Endothelial cell of umbilical vein (primary cell): ENCODE measurements around the gene DENND1A. TPM values are rescaled to one million over a fixed set of nuclear protein-coding genes. Genes with fewer than 3 reads are reported as not detected.

Source experiments
- BruUV-seq: library from RNA; stranded (reverse); fragments of 400-500 nt; replicated peaks from 2 replicates; lab custom pipeline; 2021; lab: Mats Ljungman, UMichigan
- CTCF ChIA-PET: fragments of 300-600, 350-600 bp; sonication (Branson Sonifier 250); formaldehyde crosslinking; loops from one replicate; lab custom pipeline; 2021; ENCODE audit warnings: antibody characterized with exemption, inconsistent platforms; lab: Charles Lee
- POLR2A ChIA-PET: fragments of 300-600, 350-600 bp; sonication (Branson Sonifier 250); formaldehyde crosslinking; loops from one replicate; lab custom pipeline; 2021; ENCODE audit warnings: antibody characterized with exemption, inconsistent platforms; lab: Charles Lee
- DNase-seq: peaks from one replicate; pipeline ENCODE4 v3.0.0-alpha.2; 2011; ENCODE audit warnings: low read depth, low spot score
- FAIRE-seq: peaks from 2 replicates; lab custom pipeline; 2011; peaks lifted over from hg19 to GRCh38; lab: Jason Lieb, UNC
- H2AFZ ChIP-seq: 2 replicates; pipeline ENCODE4 v1.6.0; 2012; ENCODE audit warnings: low read depth, low read length, control low read depth, inconsistent platforms
- H3K27ac ChIP-seq: 2 replicates; pipeline ENCODE4 v1.5.1; 2011; ENCODE audit warnings: low read depth, mild to moderate bottlenecking, control low read depth, low read length, moderate library complexity; ENCODE audit not compliant: insufficient read depth
- H3K27me3 ChIP-seq, 2 experiments: 2 replicates each; pipeline versions ENCODE4 v1.6.0 to v1.6.1; 2011; ENCODE audit warnings: low read length in 2 of 2, mixed read lengths in 1 of 2; ENCODE audit not compliant: control insufficient read depth in 2 of 2, insufficient read depth in 2 of 2
- H3K36me3 ChIP-seq, 2 experiments: 2 replicates in 1 of 2; 3 replicates in 1 of 2; pipeline ENCODE4 v1.5.1; 2011; ENCODE audit warnings: low read length in 2 of 2, mild to moderate bottlenecking in 1 of 2, moderate library complexity in 1 of 2; ENCODE audit not compliant: control insufficient read depth in 2 of 2, insufficient read depth in 2 of 2; ENCODE audit errors: extremely low read depth in 1 of 2
- H3K4me1 ChIP-seq: 3 replicates; pipeline ENCODE4 v1.5.1; 2011; ENCODE audit warnings: mild to moderate bottlenecking, low read length; ENCODE audit not compliant: control insufficient read depth, insufficient read depth; ENCODE audit errors: extremely low read depth
- H3K4me2 ChIP-seq: 2 replicates; pipeline ENCODE4 v1.6.1; 2011; ENCODE audit warnings: low read length, control low read depth, mixed read lengths; ENCODE audit not compliant: insufficient read depth
- H3K4me3 ChIP-seq, 3 experiments: fragments of 200-600 bp in 1 of 3; sonication (generic), shearing (Covaris generic) in 1 of 3; replicated peaks in 1 of 3; 2 replicates each; pipeline ENCODE4 v1.5.1; 2011 to 2016; ENCODE audit warnings: control low read depth in 3 of 3, low read length in 3 of 3, mild to moderate bottlenecking in 2 of 3, inconsistent platforms in 1 of 3, low read depth in 1 of 3, moderate library complexity in 1 of 3; ENCODE audit not compliant: insufficient read depth in 1 of 3
- H3K79me2 ChIP-seq: 2 replicates; pipeline ENCODE4 v1.6.0; 2012; ENCODE audit warnings: low read length, inconsistent platforms; ENCODE audit not compliant: control insufficient read depth, insufficient read depth
- H3K9ac ChIP-seq: replicated peaks from 2 replicates; pipeline ENCODE3; 2011; ENCODE audit warnings: low read length, control low read depth; ENCODE audit not compliant: insufficient read depth; ENCODE audit errors: extremely low read depth
- H3K9me1 ChIP-seq: replicated peaks from 3 replicates; pipeline ENCODE4 v1.6.0; 2011; ENCODE audit warnings: mild to moderate bottlenecking, low read length; ENCODE audit not compliant: control insufficient read depth, insufficient read depth; ENCODE audit errors: extremely low read depth
- H3K9me3 ChIP-seq: replicated peaks from 2 replicates; pipeline ENCODE4 v1.5.1; 2012; ENCODE audit warnings: low read length, inconsistent platforms; ENCODE audit not compliant: control insufficient read depth, insufficient read depth
- H4K20me1 ChIP-seq: replicated peaks from 2 replicates; pipeline ENCODE3; 2011; ENCODE audit warnings: mild to moderate bottlenecking, low read length; ENCODE audit not compliant: control insufficient read depth, insufficient read depth; ENCODE audit errors: extremely low read depth
- CTCF ChIP-seq, 2 donors: IDR thresholded peaks; 1 replicate in 1 of 2; 2 replicates in 1 of 2; pipeline ENCODE4 v1.5.1; 2011; ENCODE audit warnings: low read length in 2 of 2, mild to moderate bottlenecking in 2 of 2, moderate library complexity in 2 of 2, control low read depth in 1 of 2, inconsistent platforms in 1 of 2, low read depth in 1 of 2; ENCODE audit not compliant: insufficient read depth in 1 of 2; ENCODE audit errors: extremely low read depth in 1 of 2
- EZH2 ChIP-seq: IDR thresholded peaks from 2 replicates; pipeline ENCODE4 v1.6.1; 2012; ENCODE audit warnings: borderline replicate concordance, low read depth, mild to moderate bottlenecking, moderate library complexity, low read length, inconsistent platforms; ENCODE audit not compliant: severe bottlenecking
- FOS ChIP-seq: IDR thresholded peaks from 2 replicates; pipeline ENCODE4 v1.6.1; 2011; ENCODE audit warnings: mild to moderate bottlenecking, low read length, moderate library complexity, borderline replicate concordance; ENCODE audit not compliant: insufficient read depth
- GATA2 ChIP-seq: IDR thresholded peaks from 2 replicates; pipeline ENCODE4 v1.7.0; 2011; ENCODE audit warnings: low read depth, mild to moderate bottlenecking, moderate library complexity, mixed read lengths, low read length; ENCODE audit not compliant: insufficient read length, insufficient read depth
- JUN ChIP-seq: IDR thresholded peaks from 2 replicates; pipeline ENCODE4 v1.6.1; 2011; ENCODE audit warnings: borderline replicate concordance, low read depth; ENCODE audit not compliant: insufficient read length, insufficient read depth
- MAX ChIP-seq: IDR thresholded peaks from 2 replicates; pipeline ENCODE4 v1.6.1; 2011; ENCODE audit not compliant: insufficient read depth, insufficient read length
- MYC ChIP-seq: IDR thresholded peaks from one replicate; pipeline ENCODE4 v1.6.1; 2011; ENCODE audit warnings: mild to moderate bottlenecking, low read depth, low read length
- POLR2A ChIP-seq: IDR thresholded peaks from 2 replicates; pipeline ENCODE4 v1.6.1; 2012; ENCODE audit warnings: low read depth, mild to moderate bottlenecking, control low read depth, low read length
- POLR2AphosphoS5 ChIP-seq: IDR thresholded peaks from 2 replicates; pipeline ENCODE4 v1.6.1; 2012; ENCODE audit warnings: low read depth, mild to moderate bottlenecking, control low read depth, low read length, moderate library complexity; ENCODE audit not compliant: insufficient read depth
- dilution Hi-C: fragments of 300-500 bp; cut with MboI; formaldehyde crosslinking; loops from one replicate; pipeline ENCODE4 v1.15.0; 2019; ENCODE audit warnings: low sequenced_read_pairs; ENCODE audit not compliant: extremely low pct_ligation_motif_present
- intact Hi-C: fragments of 100-400 bp; cut with micrococcal nuclease; formaldehyde crosslinking; loops from one replicate; pipeline ENCODE4 v1.10.0; 2022
- polyA plus RNA-seq, 4 experiments: library from polyadenylated mRNA; depleted of rRNA in 3 of 4; stranded (reverse) in 3 of 4; unstranded in 1 of 4; fragments of >200 nt; gene quantifications; 2 replicates each; pipeline versions ENCODE4 v1.2.1 to v1.2.3, GENCODE V29; 2011 to 2012; ENCODE audit warnings: missing spikeins in 1 of 4
- total RNA-seq: library from RNA; stranded (reverse); gene quantifications from 2 replicates; pipeline ENCODE4 v1.2.3, GENCODE V29; 2021

DENND1A gene
- total and polyA plus RNA-seq, 2 donors (not counting 3 experiments of a cell fraction or from before 2014, with no cell fraction given): 18.5 to 24.5 TPM

- CTCF ChIA-PET: no interaction called here
These were observed 420.3 kb downstream of the DENND1A start for GRCh38 chr9:123509646-123510045.

More at GRCh38 chr9:123509646-123510045, 420.3 kb downstream of the DENND1A start:
- POLR2A ChIA-PET: no interaction called here
- Histone ChIP-seq H3K27ac (no peak overlapping the region), H2AFZ (no peak overlapping the region), H3K79me2 (no peaks in the 10 kb centered on the region), H3K9me3 (no peaks in the 10 kb centered on the region), H4K20me1 (no peaks in the 10 kb centered on the region), H3K9ac (no peak overlapping the region), H3K9me1 (no peaks in the 10 kb centered on the region), H3K4me3 (no peak overlapping the region), H3K36me3 (no peaks in the 10 kb centered on the region), H3K4me2 (no peak overlapping the region), H3K27me3 (no peaks in the 10 kb centered on the region), H3K4me1 (no peaks in the 10 kb centered on the region)
- dilution Hi-C loops: no loop called here
- intact Hi-C loops: no loop called here
- BruUV-seq: no TSS peak
- DNase-seq (no peak), FAIRE-seq (no peak)
- no peak for TF ChIP-seq POLR2AphosphoS5
- no peak for TF ChIP-seq JUN
- TF ChIP-seq MAX: no peak
- no peak for TF ChIP-seq GATA2
- TF ChIP-seq EZH2: no peak
- TF ChIP-seq FOS: no peak
- no peak for TF ChIP-seq CTCF (IDR thresholded peaks at IDR 0.05; ENCODE audit: extremely low read depth in 1 of 2, insufficient read depth in 1 of 2, low read depth in 1 of 2, low read length in 2 of 2)
- TF ChIP-seq POLR2A: no peak
- no peak for TF ChIP-seq MYC
